HG02623 (cell line): ENCODE results near the gene ZNF804B.

Source experiments
- ATAC-seq: cut with Tn5 transposase; IDR thresholded peaks from one replicate; pipeline ENCODE4 v1.9.1; 2021; ENCODE audit warnings: moderate library complexity; ENCODE audit not compliant: unreplicated experiment

ZNF804B gene

GRCh38 chr7:88965371-88965770, 205.9 kb downstream of the ZNF804B start:
- ATAC-seq: no peak

GRCh38 chr7:88967432-88967831, 207.9 kb downstream of the ZNF804B start:
- no peak for ATAC-seq

- ATAC-seq: no peak
Measured at GRCh38 chr7:88969167-88969566, 209.7 kb downstream of the ZNF804B start.

GRCh38 chr7:88985295-88985694, 225.8 kb downstream of the ZNF804B start:
- ATAC-seq: no peak

- ATAC-seq: no peak
Measured at GRCh38 chr7:89001306-89001705, 241.8 kb downstream of the ZNF804B start.

GRCh38 chr7:89002981-89003956, 243.8 kb downstream of the ZNF804B start:
- peak; percentile 87 for ATAC-seq

GRCh38 chr7:89012016-89012415, 252.5 kb downstream of the ZNF804B start:
- ATAC-seq: no peak

GRCh38 chr7:89017695-89018094, 258.2 kb downstream of the ZNF804B start:
- no peak for ATAC-seq

GRCh38 chr7:89021741-89022140, 262.2 kb downstream of the ZNF804B start:
- ATAC-seq: no peak

- no peak for ATAC-seq
Measured at GRCh38 chr7:89023206-89023605, 263.7 kb downstream of the ZNF804B start.

- no peak for ATAC-seq
Measured at GRCh38 chr7:89023877-89024276, 264.4 kb downstream of the ZNF804B start.

GRCh38 chr7:89027781-89028180, 268.3 kb downstream of the ZNF804B start:
- ATAC-seq: no peak

GRCh38 chr7:89028319-89028718, 268.8 kb downstream of the ZNF804B start:
- ATAC-seq: no peak

- ATAC-seq: no peak
Measured at GRCh38 chr7:89029864-89030263, 270.4 kb downstream of the ZNF804B start.

- ATAC-seq: no peak
Measured at GRCh38 chr7:89041240-89041639, 281.7 kb downstream of the ZNF804B start.

- ATAC-seq: no peak
Measured at GRCh38 chr7:89042940-89043339, 283.4 kb downstream of the ZNF804B start.

GRCh38 chr7:89049043-89049442, 289.5 kb downstream of the ZNF804B start:
- ATAC-seq: no peak

- ATAC-seq: no peak
Measured at GRCh38 chr7:89053130-89053529, 293.6 kb downstream of the ZNF804B start.

GRCh38 chr7:89054361-89054760, 294.9 kb downstream of the ZNF804B start:
- no peak for ATAC-seq

- no peak for ATAC-seq
Measured at GRCh38 chr7:89060234-89060633, 300.7 kb downstream of the ZNF804B start.

- ATAC-seq: no peak
Measured at GRCh38 chr7:89064831-89065230, 305.3 kb downstream of the ZNF804B start.

- no peak for ATAC-seq
Measured at GRCh38 chr7:89067048-89067447, 307.5 kb downstream of the ZNF804B start.

- no peak for ATAC-seq
Measured at GRCh38 chr7:89072081-89072480, 312.6 kb downstream of the ZNF804B start.
